BLaER1 (cell line): ENCODE measurements around the gene PTPN3.
"Not testable (repeated sequence)": the region's sequence is repeated elsewhere in the genome, so short reads cannot be mapped to it uniquely, and the experiment has no call there.

Experiments
- H3K27ac ChIP-seq: shearing (Covaris generic); formaldehyde crosslinking; 2 replicates; pipeline ENCODE4 v1.8.1; 2022
- H3K27me3 ChIP-seq: shearing (Covaris generic); formaldehyde crosslinking; 2 replicates; pipeline ENCODE4 v1.8.1; 2022
- H3K36me3 ChIP-seq: shearing (Covaris generic); formaldehyde crosslinking; 2 replicates; pipeline ENCODE4 v1.8.1; 2022
- H3K4me1 ChIP-seq: shearing (Covaris generic); formaldehyde crosslinking; 2 replicates; pipeline ENCODE4 v1.8.1; 2022
- H3K4me2 ChIP-seq: shearing (Covaris generic); formaldehyde crosslinking; 2 replicates; pipeline ENCODE4 v1.8.1; 2022
- H3K4me3 ChIP-seq: shearing (Covaris generic); formaldehyde crosslinking; 2 replicates; pipeline ENCODE4 v1.8.1; 2022
- H3K9ac ChIP-seq: shearing (Covaris generic); formaldehyde crosslinking; 2 replicates; pipeline ENCODE4 v1.8.1; 2022
- H3K9me3 ChIP-seq: shearing (Covaris generic); formaldehyde crosslinking; 2 replicates; pipeline ENCODE4 v1.8.1; 2022
- H4K20me1 ChIP-seq: shearing (Covaris generic); formaldehyde crosslinking; 2 replicates; pipeline ENCODE4 v1.8.1; 2022
- Cebpa-rat ChIP-seq: shearing (Covaris generic); IDR thresholded peaks from 2 replicates; pipeline ENCODE4 v1.8.1; 2022

The PTPN3 gene, protein sequence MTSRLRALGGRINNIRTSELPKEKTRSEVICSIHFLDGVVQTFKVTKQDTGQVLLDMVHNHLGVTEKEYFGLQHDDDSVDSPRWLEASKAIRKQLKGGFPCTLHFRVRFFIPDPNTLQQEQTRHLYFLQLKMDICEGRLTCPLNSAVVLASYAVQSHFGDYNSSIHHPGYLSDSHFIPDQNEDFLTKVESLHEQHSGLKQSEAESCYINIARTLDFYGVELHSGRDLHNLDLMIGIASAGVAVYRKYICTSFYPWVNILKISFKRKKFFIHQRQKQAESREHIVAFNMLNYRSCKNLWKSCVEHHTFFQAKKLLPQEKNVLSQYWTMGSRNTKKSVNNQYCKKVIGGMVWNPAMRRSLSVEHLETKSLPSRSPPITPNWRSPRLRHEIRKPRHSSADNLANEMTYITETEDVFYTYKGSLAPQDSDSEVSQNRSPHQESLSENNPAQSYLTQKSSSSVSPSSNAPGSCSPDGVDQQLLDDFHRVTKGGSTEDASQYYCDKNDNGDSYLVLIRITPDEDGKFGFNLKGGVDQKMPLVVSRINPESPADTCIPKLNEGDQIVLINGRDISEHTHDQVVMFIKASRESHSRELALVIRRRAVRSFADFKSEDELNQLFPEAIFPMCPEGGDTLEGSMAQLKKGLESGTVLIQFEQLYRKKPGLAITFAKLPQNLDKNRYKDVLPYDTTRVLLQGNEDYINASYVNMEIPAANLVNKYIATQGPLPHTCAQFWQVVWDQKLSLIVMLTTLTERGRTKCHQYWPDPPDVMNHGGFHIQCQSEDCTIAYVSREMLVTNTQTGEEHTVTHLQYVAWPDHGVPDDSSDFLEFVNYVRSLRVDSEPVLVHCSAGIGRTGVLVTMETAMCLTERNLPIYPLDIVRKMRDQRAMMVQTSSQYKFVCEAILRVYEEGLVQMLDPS

DNA sequence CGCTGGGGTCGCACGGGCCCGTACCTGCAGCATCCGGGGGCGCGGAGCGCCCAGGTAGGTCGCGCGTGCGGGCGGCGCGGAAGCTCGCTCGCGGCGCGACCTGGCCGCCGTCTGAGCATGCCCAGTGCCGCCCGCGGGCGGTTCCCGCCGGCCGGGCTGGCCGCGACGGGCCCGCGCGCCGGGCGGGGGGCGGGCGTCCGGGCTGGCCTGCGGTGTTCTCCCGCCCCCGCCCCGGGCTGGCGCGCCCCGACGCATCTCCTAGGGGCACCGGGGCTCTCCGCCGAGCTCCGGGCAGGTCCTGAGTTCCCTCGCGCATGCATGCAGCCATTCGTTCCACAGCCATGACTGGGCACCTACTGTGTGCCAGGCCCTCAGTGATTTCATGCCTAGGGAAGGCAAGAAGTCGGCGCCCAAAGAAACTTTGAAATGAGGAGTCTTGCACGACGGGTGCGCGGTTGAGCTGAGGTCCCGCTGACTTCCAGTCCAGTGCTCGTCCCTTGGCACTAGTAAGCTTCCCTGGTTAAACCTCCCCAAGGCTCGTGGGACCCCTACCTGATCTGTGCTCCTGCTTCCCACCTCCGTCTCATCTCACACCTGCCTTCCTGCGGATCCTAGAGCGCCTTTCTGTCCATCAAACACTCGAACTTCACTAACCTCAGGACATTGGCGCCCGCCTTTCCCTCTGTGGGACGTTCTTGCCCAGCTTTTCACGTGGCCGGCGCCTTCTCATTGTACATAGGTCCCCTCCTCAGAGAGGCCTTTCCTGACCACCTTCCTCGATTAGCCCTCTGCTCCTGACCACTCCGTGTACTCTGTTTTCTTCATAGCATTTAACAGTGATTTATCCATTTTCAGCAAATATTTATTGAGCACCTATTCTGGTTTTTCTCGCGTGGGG lies at the start of gene PTPN3:
TSS of gene PTPN3 (minus strand) at position 113 of the 898 bp plus-strand sequence. CDS start 34,873 bp downstream, outside the sequence.
- no peak within 1 kb of the TSS for H3K27ac ChIP-seq
- peaks cover 23% of the 10 kb centered on the region for H3K9me3 ChIP-seq
- H3K27me3 ChIP-seq = peaks cover 86% of the 10 kb centered on the region
- no peaks in the 10 kb centered on the region for H3K4me1 ChIP-seq
- no peak within 1 kb of the TSS for H3K4me3 ChIP-seq
- no peaks in the 10 kb centered on the region for H3K36me3 ChIP-seq
- H3K4me2 ChIP-seq = no peak within 1 kb of the TSS
- H4K20me1 ChIP-seq = no peaks in the 10 kb centered on the region
- TF ChIP-seq Cebpa-rat = no peak
- H3K9ac ChIP-seq = no peak within 1 kb of the TSS

GRCh38 chr9:109544954-109545353 lies 46.8 kb upstream of the PTPN3 start:
- H4K20me1 ChIP-seq, H3K27me3 ChIP-seq: not testable (repeated sequence)

GRCh38 chr9:109542922-109543321 lies 44.8 kb upstream of the PTPN3 start:
- Histone ChIP-seq H3K27ac (no peak overlapping the region), H3K36me3 (no peaks in the 10 kb centered on the region), H4K20me1 (no peaks in the 10 kb centered on the region)

More at GRCh38 chr9:109544954-109545353, 46.8 kb upstream of the PTPN3 start:
- H3K9me3 ChIP-seq = peaks cover 56% of the 10 kb centered on the region
- H3K4me1 ChIP-seq, H3K4me3 ChIP-seq, H3K36me3 ChIP-seq, H3K27ac ChIP-seq, H3K9ac ChIP-seq, H3K4me2 ChIP-seq: not testable (repeated sequence)

GRCh38 chr9:109538346-109538745 lies 40.2 kb upstream of the PTPN3 start:
- no peaks in the 10 kb centered on the region for H3K27me3 ChIP-seq
- no peaks in the 10 kb centered on the region for H3K4me1 ChIP-seq
- TF ChIP-seq Cebpa-rat = no peak
- no peak overlapping the region for H3K4me2 ChIP-seq
- H3K9me3 ChIP-seq = peaks cover 17% of the 10 kb centered on the region
- H3K4me3 ChIP-seq = no peak overlapping the region
- H3K9ac ChIP-seq = no peak overlapping the region
- H4K20me1 ChIP-seq = no peaks in the 10 kb centered on the region
- H3K27ac ChIP-seq = no peak overlapping the region
- H3K36me3 ChIP-seq = no peaks in the 10 kb centered on the region

More at GRCh38 chr9:109542922-109543321, 44.8 kb upstream of the PTPN3 start:
- Histone ChIP-seq H3K27me3 (no peaks in the 10 kb centered on the region), H3K4me3 (no peak overlapping the region), H3K4me2 (no peak overlapping the region), H3K9ac (no peak overlapping the region), H3K9me3 (peaks cover 49% of the 10 kb centered on the region), H3K4me1 (no peaks in the 10 kb centered on the region)
- TF ChIP-seq Cebpa-rat = no peak

- H3K4me1 ChIP-seq = no peaks in the 10 kb centered on the region
- no peak overlapping the region for H3K4me2 ChIP-seq
- no peak overlapping the region for H3K4me3 ChIP-seq
- no peaks in the 10 kb centered on the region for H3K36me3 ChIP-seq
- no peak overlapping the region for H3K27ac ChIP-seq
- no peaks in the 10 kb centered on the region for H4K20me1 ChIP-seq
- H3K9ac ChIP-seq = no peak overlapping the region
- no peak for TF ChIP-seq Cebpa-rat
- no peaks in the 10 kb centered on the region for H3K27me3 ChIP-seq
- peaks cover 12% of the 10 kb centered on the region for H3K9me3 ChIP-seq
These were observed 39.2 kb upstream of the PTPN3 start for GRCh38 chr9:109537288-109537687.

DNA sequence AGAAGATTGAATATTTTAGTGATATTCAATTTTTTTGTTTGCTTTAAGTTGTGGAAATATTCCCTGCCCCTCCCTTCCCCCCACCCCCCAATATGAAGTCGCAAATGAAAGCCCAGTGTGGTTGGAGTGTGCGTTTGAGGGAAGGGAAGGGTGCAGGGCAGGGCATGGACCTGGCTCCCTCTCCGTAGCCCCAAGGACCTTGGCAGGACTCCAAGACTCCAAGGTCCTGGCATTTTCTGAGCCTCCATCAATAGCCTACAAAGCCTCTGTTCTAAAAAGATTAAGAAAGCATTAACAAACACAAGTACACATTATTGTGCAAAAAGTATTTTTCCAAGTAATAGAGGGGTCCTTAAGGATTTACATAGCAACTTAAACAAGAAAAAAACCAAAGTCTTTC lies 38.8 kb upstream of the PTPN3 start:
- TF ChIP-seq Cebpa-rat = no peak
- Histone ChIP-seq H3K36me3 (no peaks in the 10 kb centered on the region), H3K4me1 (no peaks in the 10 kb centered on the region), H3K9me3 (peaks cover 12% of the 10 kb centered on the region), H3K9ac (no peak overlapping the region), H3K27ac (no peak overlapping the region), H3K4me2 (no peak overlapping the region), H3K27me3 (no peaks in the 10 kb centered on the region), H3K4me3 (no peak overlapping the region), H4K20me1 (no peaks in the 10 kb centered on the region)

GRCh38 chr9:109535365-109535764 lies 37.3 kb upstream of the PTPN3 start:
- no peak overlapping the region for H3K4me2 ChIP-seq
- no peak overlapping the region for H3K9ac ChIP-seq
- H3K27me3 ChIP-seq = no peaks in the 10 kb centered on the region
- H3K27ac ChIP-seq = no peak overlapping the region
- H3K9me3 ChIP-seq = peaks cover 12% of the 10 kb centered on the region
- no peaks in the 10 kb centered on the region for H3K36me3 ChIP-seq
- no peak for TF ChIP-seq Cebpa-rat
- H4K20me1 ChIP-seq = no peaks in the 10 kb centered on the region
- no peak overlapping the region for H3K4me3 ChIP-seq
- H3K4me1 ChIP-seq = no peaks in the 10 kb centered on the region

- H4K20me1 ChIP-seq = no peaks in the 10 kb centered on the region
- peaks cover 12% of the 10 kb centered on the region for H3K9me3 ChIP-seq
- H3K4me2 ChIP-seq = no peak overlapping the region
- H3K36me3 ChIP-seq = no peaks in the 10 kb centered on the region
- H3K4me3 ChIP-seq = no peak overlapping the region
- H3K9ac ChIP-seq = no peak overlapping the region
- no peak overlapping the region for H3K27ac ChIP-seq
- no peak for TF ChIP-seq Cebpa-rat
- H3K4me1 ChIP-seq = no peaks in the 10 kb centered on the region
- H3K27me3 ChIP-seq = no peaks in the 10 kb centered on the region
These were observed 36.0 kb upstream of the PTPN3 start for GRCh38 chr9:109534151-109534550.

DNA sequence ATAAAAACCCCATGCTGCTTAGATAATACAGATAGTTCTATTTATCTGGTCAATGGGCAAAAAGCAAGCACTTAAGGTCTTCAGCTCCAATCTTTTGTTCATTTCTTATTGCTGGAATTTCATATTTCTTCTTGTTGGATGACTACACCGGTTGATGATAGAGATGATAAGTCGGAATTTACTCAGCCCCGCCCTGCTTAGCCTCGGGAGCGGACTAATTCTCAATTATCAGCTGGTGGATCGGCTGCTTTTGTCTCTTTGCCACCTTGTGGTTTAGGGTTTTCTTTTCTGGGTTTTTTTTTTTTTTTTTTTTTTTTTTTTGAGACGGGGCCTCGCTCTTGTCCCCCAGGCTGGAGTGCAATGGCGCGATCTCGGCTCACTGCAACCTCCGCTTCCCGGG lies 34.5 kb upstream of the PTPN3 start:
- not testable (repeated sequence) for H3K27ac ChIP-seq, H3K9ac ChIP-seq, H3K27me3 ChIP-seq, H4K20me1 ChIP-seq, H3K4me3 ChIP-seq, H3K4me1 ChIP-seq, H3K4me2 ChIP-seq, H3K36me3 ChIP-seq
- peaks cover 12% of the 10 kb centered on the region for H3K9me3 ChIP-seq
